Activated gamma-delta T cell (primary cell): ENCODE results near the gene EYS.

Experiments used
- DNase-seq: peaks from one replicate; lab custom pipeline; 2025; lab: John Stamatoyannopoulos, UW

Gene EYS

DNA sequence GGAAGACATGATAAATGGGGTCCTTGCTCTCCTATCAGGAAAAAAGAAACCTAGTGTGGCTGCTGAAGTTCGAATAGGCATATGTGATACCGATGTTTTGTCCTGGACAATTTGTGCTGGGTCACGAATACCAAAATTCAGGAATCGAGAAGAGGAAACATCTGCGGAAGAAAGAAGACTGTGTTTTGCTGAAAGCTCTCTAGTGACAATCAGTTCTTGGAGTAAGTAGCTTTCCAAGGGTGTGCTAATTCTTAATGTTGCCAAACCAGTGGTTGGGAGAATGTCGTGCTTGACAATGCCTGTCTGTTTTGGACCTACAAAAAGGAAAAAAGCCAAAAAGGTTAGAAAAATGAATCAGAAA is 1115.4 kb downstream of the EYS start:
- no peak for DNase-seq

GRCh38 chr6:64590965-64591675 is 1115.9 kb downstream of the EYS start:
- no peak for DNase-seq

DNA sequence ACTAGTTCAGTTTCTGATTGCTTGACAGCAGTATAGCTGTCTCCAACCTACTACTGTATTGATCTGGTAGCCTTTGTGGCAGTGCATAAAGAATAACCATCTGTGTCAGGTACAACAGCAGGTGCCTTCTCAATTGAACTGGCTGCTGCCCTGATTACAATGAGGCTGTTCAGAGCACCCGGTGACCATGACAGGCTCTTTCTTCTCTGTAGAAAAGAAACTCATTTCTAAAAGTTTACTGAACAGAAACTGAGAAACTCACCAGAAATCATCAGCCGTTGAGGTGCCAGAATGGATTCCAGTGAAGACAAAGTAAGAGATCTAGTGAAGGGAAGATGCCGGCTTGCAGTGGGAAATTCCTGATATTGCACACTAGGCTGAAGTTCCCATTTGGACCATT is 1117.1 kb downstream of the EYS start:
- no peak for DNase-seq

DNA sequence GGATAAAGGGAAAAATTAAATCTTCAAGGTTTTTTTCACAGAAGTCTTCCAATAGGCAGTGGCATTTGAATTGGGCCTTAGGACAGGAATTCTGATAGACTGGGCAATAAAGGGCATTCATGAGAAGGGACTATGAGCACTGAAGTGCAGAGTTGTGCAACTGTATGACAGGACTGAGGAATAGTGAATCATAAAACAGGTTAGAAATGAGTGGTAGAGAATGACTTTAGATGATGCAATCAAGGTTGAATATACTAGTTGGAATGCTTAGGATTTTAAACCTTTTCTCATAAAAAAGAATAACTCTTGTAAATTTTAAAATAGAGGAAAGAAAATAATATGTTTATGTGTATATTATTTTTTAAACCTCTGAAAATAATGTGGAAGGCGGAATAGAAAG is 1126.7 kb downstream of the EYS start:
- no peak for DNase-seq

- DNase-seq = no peak
These were observed 1153.7 kb downstream of the EYS start for GRCh38 chr6:64553249-64553786.

DNA sequence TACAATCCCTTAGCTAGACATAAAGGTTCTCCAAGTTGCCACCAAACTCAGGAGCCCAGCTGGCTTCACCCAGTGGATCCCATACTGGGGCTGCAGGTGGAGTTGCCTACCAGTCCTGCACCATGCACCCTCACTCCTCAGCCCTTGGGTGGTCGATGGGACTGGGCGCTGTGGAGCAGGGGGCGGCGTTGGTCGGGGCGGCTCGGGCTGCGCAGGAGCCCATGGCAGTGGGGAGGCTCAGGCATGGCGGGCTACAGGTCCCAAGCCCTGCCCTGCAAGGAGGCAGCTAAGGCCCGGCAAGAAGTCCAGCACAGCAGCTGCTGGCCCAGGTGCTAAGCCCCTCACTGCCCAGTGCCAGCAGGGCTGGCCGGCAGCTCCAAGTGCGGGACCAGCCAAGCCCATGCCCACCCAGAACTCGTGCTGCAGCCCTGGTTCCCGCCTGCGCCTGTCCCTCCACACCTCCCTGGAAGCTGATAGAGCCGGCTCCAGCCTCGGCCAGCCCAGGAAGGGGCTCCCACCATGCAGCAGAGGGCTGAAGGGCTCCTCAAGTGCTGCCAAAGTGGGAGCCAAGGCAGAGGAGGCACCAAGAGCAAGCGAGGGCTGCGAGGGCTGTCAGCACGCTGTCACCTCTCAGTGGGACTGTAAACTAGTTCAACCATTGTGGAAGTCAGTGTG is 1159.3 kb downstream of the EYS start:
- peak; percentile 12 for DNase-seq

GRCh38 chr6:64539917-64540316 is 1167.1 kb downstream of the EYS start:
- no peak for DNase-seq

DNA sequence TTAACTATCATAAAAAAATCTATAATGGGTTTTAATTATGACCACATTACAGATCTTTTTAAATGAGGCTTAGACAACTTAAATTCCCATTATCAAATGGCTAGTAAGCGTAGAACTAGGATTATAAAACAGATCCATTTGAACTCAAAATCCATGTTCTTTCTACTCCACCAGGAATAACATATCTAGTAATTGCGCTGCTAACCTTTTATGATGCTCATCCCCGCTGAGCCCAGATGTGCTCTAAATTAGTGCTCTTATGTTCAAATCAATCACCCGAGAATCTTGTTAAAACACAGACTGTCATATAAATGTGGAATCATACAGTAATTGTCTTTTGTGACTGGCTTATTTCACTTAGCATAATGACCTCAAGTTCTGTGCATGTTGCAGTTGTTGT is 1168.3 kb downstream of the EYS start:
- no peak for DNase-seq

DNA sequence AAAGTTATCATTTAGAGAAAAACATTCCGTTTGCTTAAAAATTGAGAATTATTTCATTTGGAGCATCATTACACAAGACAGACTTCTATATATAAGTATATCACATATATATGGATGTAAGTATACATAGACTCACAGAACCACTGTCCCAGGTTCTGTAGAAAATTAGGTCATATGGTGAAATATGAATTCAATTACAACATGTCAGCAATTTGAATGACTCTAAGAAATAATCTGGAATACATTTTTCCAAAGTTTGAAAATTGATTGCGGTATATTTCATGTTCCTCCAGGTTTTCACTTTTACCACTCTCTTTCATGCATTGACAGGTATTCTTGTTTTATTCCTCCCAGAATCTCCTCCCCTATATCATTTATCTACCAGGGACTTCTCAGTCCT is 1179.1 kb downstream of the EYS start:
- DNase-seq = no peak

DNA sequence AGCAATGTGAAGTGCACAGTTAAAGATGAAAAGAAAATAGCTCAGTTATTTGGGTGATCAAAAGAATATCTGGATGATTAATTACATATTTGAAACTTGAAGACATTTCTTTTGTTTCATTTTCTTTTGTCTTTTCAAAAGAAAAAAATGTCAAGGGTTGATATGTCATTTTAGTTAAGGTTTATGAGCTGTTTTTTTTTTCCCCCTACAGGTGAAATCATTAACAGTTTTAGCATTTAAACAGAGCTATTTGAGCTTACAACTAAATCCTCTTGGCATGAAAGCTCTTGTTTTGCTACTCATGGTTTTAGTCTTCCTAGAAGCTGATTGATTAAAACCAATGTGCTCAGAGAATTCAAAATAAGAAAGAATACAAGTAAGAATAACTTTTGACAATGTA is 1184.2 kb downstream of the EYS start:
- DNase-seq = no peak

GRCh38 chr6:64520050-64520449 is 1187.0 kb downstream of the EYS start:
- DNase-seq = no peak

GRCh38 chr6:64516393-64516792 is 1190.6 kb downstream of the EYS start:
- DNase-seq = no peak

- no peak for DNase-seq
These were observed 1199.4 kb downstream of the EYS start for GRCh38 chr6:64507661-64508060.

GRCh38 chr6:64505312-64505711 is 1201.7 kb downstream of the EYS start:
- DNase-seq = no peak

DNA sequence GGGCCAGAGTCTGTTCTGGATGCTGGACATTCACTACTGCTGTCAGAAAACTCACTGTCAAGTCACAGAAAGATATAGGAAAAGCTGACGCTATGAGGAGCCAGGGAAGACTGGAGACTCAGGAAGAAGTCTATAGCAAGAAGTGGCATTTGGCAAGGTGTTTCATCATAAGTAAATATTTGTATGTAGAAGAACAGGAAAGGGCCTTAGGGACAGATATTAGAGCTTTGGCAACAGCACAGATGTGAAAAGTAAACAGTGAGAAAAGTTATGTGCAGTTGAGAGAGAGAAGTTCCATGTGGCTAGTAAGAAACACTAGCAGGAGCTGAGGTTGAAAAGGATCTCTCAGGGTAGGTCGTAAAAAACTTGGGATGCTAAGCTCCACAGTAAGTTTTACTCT is 1202.5 kb downstream of the EYS start:
- no peak for DNase-seq

DNA sequence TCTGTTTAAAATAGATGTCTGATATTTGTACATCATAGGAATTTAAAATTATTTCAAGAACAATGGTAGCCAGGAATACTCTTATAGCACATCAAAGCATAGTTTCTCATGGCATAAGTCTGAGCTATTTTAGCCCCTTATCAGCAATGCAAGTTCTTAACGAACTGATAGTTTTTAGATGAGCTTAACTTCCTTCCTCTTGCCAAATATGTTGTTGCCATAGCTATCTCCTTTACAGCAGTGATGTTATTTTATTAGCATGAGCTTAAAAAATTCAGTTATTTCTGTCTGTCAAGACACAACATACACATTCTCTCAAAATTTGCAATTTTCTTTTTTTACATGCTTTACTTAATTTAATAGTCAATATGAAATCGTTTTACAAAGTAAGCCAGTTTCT is 1204.2 kb downstream of the EYS start:
- DNase-seq = no peak

GRCh38 chr6:64497634-64498033 is 1209.4 kb downstream of the EYS start:
- no peak for DNase-seq

DNA sequence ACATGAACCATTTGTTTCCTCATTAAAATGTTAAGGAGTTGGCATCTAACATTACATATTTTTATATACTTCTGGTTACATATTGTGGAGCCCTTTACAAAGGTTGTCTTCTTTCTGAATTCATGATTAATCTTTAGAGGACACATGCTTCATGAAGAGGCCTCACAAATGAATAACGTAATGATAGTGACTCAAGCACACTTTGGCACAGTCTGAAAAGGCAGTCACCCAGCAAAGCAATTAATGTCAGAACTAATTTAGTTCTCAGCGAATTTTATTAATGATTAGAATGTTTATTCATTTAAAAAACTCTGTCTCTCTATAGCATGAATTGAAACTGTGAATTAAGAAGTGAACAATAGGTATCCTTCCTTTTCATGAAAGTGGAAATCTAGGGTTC is 1217.3 kb downstream of the EYS start:
- no peak for DNase-seq

- DNase-seq = no peak
These were observed 1220.3 kb downstream of the EYS start for GRCh38 chr6:64486578-64487351.

DNA sequence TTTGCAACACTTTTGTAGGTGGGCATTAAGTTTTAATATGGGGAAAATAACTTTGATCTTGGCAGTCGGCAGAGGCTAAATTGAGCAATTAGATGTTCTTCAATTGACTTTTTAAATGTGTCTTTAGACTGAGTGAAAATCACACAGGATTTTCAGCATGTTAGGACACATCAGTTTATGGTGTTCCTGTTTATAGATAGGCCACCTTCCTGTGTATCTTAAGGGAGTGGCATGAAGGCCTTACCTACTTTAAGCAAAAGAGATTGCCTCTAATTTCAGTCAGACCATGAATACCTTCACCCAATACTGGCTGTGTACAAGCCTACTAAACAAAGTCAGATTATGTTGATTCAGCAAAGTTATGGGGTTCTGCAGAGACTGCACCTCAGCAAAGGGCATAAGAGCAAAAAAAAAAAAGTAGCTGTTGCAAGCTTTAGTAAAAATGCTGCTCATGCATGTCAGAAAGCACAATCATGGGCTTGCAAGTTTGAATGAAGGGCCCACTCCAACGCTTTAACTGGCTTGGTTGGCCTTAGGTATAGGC is 1223.0 kb downstream of the EYS start:
- no peak for DNase-seq

DNA sequence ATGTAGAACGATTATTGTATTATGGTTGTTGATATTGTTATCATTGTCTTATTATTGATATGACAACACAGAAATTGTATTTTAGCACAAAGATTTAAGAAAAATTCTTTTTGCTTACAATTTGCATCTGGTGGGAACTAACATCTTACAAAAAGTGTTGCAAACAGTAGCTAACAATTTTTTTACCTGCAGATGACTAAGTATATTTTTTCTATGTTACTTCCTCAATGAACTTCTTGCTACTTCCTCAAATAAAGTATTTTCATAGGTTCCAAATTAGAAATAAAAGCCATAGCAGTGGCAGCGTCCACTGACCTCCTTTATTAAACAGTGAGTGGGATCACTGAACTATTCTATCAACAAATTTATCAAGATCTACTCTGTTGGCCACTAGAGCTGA is 1224.4 kb downstream of the EYS start:
- no peak for DNase-seq

GRCh38 chr6:64479134-64479533 is 1227.9 kb downstream of the EYS start:
- DNase-seq = no peak

GRCh38 chr6:64477391-64477790 is 1229.6 kb downstream of the EYS start:
- no peak for DNase-seq
